Mesenchymal stem cell (in vitro differentiated cells and primary cell): Measurements from ENCODE around the gene CHCHD6.

Experiments used
- DNase-seq: peaks from one replicate; pipeline ENCODE4 v3.0.0-alpha.2; 2013
- H2AFZ ChIP-seq: one replicate; pipeline ENCODE4 v1.6.1; 2013; ENCODE audit warnings: low read depth, mild to moderate bottlenecking, control low read depth, inconsistent platforms, low read length, moderate library complexity
- H2AK5ac ChIP-seq: 2 replicates; pipeline ENCODE4 v1.6.1; 2013; ENCODE audit warnings: low read length, moderate library complexity, mild to moderate bottlenecking, inconsistent platforms; ENCODE audit not compliant: severe bottlenecking
- H2BK120ac ChIP-seq: one replicate; pipeline ENCODE4 v1.6.1; 2013; ENCODE audit warnings: low read depth, mild to moderate bottlenecking, inconsistent platforms, low read length, moderate library complexity
- H2BK12ac ChIP-seq, 2 experiments: one replicate each; pipeline ENCODE4 v1.6.1; 2013; ENCODE audit warnings: inconsistent platforms in 2 of 2, low read length in 2 of 2, mild to moderate bottlenecking in 2 of 2, moderate library complexity in 2 of 2, control low read depth in 1 of 2
- H2BK15ac ChIP-seq: one replicate; pipeline ENCODE4 v1.6.1; 2013; ENCODE audit warnings: mild to moderate bottlenecking, low read depth, inconsistent platforms; ENCODE audit not compliant: poor library complexity, severe bottlenecking
- H2BK5ac ChIP-seq: 2 replicates; pipeline ENCODE4 v1.6.1; 2013; ENCODE audit warnings: low read depth, mild to moderate bottlenecking, low read length, control low read depth, inconsistent platforms; ENCODE audit not compliant: poor library complexity, severe bottlenecking
- H3K14ac ChIP-seq, 2 experiments: one replicate each; pipeline ENCODE4 v1.6.1; 2013; ENCODE audit warnings: inconsistent platforms in 2 of 2, low read length in 2 of 2, control low read depth in 1 of 2, mild to moderate bottlenecking in 1 of 2, moderate library complexity in 1 of 2
- H3K18ac ChIP-seq, 2 experiments: one replicate each; pipeline ENCODE4 v1.6.1; 2013; ENCODE audit warnings: inconsistent platforms in 2 of 2, low read length in 2 of 2, control low read depth in 1 of 2, low read depth in 1 of 2, mild to moderate bottlenecking in 1 of 2
- H3K23ac ChIP-seq, 2 experiments: one replicate each; pipeline ENCODE4 v1.6.1; 2013; ENCODE audit warnings: inconsistent platforms in 2 of 2, low read length in 2 of 2, mild to moderate bottlenecking in 2 of 2, moderate library complexity in 2 of 2, control low read depth in 1 of 2
- H3K27ac ChIP-seq: 2 replicates; pipeline ENCODE4 v1.5.1; 2013; ENCODE audit warnings: mild to moderate bottlenecking, moderate library complexity, low read length, control low read depth, inconsistent platforms; ENCODE audit not compliant: poor library complexity, severe bottlenecking
- H3K27me3 ChIP-seq, 2 experiments: 2 replicates each; pipeline versions ENCODE4 v1.6.1 to v1.7.0; 2013; ENCODE audit warnings: low read length in 2 of 2, mild to moderate bottlenecking in 2 of 2, moderate library complexity in 2 of 2, control low read depth in 1 of 2, inconsistent platforms in 1 of 2; ENCODE audit not compliant: control insufficient read depth in 1 of 2, insufficient read depth in 1 of 2
- H3K36me3 ChIP-seq, 2 experiments: 2 replicates each; pipeline versions ENCODE4 v1.6.1 to v1.7.0; 2013; ENCODE audit warnings: low read length in 2 of 2, control low read depth in 1 of 2, inconsistent platforms in 1 of 2, low read depth in 1 of 2, mild to moderate bottlenecking in 1 of 2; ENCODE audit not compliant: insufficient read depth in 2 of 2, control insufficient read depth in 1 of 2
- H3K4ac ChIP-seq, 2 experiments: one replicate each; pipeline ENCODE4 v1.6.1; 2013; ENCODE audit warnings: inconsistent platforms in 2 of 2, low read length in 2 of 2, mild to moderate bottlenecking in 2 of 2, moderate library complexity in 2 of 2, control low read depth in 1 of 2, low read depth in 1 of 2
- H3K4me1 ChIP-seq: 2 replicates; pipeline ENCODE4 v1.6.1; 2013; ENCODE audit warnings: low read depth, low read length, control low read depth; ENCODE audit not compliant: control insufficient read depth, insufficient read depth
- H3K4me2 ChIP-seq: 2 replicates; pipeline ENCODE4 v1.6.1; 2013; ENCODE audit warnings: low read length, mild to moderate bottlenecking, inconsistent platforms; ENCODE audit not compliant: poor library complexity, severe bottlenecking
- H3K4me3 ChIP-seq, 2 experiments: 2 replicates each; pipeline versions ENCODE4 v1.5.1 to v1.7.0; 2013; ENCODE audit warnings: low read length in 2 of 2, mild to moderate bottlenecking in 2 of 2, control low read depth in 1 of 2, low read depth in 1 of 2; ENCODE audit not compliant: insufficient read depth in 1 of 2
- H3K79me1 ChIP-seq: replicated peaks from 2 replicates; pipeline ENCODE4 v1.6.1; 2013; ENCODE audit warnings: mild to moderate bottlenecking, control low read depth, low read length, inconsistent platforms; ENCODE audit not compliant: poor library complexity, severe bottlenecking
- H3K9ac ChIP-seq: 2 replicates; pipeline ENCODE4 v1.7.0; 2013; ENCODE audit warnings: mild to moderate bottlenecking, low read length, moderate library complexity
- H3K9me3 ChIP-seq: 2 replicates; pipeline ENCODE4 v1.7.0; 2013; ENCODE audit warnings: mild to moderate bottlenecking, low read length; ENCODE audit not compliant: control insufficient read depth
- H4K8ac ChIP-seq: one replicate; pipeline ENCODE4 v1.6.1; 2013; ENCODE audit warnings: inconsistent platforms, mild to moderate bottlenecking, low read length, moderate library complexity
- H4K91ac ChIP-seq: one replicate; pipeline ENCODE4 v1.6.1; 2013; ENCODE audit warnings: mild to moderate bottlenecking, low read length, inconsistent platforms
- WGBS: methylation state at CpG from one replicate; pipeline ENCODE4 v1.1.7; 2013; ENCODE audit warnings: mixed read lengths; 5-methylcytosine and 5-hydroxymethylcytosine counted together

Gene CHCHD6

DNA sequence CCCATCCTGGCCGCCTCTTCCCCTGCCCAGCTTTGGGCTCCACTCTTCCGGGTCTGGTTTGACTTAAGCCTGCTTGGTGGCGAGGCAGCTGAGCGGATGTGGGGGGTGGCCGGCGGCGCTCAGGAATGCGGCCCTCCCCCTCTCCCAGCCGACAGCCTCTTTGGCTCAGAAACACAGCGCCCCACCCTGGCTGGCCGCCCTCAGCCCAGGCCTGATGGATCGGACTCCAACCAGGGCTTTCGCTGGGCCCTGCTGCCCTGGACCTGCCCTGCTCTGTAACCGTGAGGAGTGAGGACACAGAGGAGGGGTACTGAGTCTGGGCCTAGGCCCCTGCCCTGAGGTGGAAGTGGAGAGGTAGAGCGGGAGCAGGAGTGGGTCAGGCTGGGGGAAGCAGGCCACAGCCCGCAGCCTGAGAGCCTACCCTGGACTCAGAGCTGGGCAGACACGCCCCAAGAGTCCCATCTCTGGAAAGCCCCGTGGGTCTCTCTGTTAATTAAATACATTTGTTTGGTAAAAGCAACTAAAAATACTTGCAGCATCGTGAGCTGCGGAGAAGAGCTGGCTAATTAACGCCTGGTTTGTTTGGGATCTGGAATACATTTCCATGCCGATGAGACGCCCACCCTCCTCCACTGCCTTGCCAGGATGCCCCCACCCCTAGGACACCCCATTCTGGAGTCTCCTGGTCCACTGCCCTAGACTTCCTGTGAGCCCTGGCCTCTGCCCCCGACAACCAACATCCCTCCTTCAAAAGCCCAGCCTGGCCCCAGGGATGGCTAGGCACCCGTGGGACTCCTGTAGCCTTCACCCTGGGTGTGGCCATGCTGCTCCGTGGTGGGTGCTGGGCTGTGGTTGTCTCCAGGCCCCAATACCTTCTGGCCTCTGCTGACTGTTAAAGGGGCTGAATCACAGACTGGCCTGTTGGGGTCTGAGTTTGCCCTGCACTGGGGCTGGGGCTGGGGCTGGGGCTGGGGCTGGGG is 298.4 kb downstream of the CHCHD6 start:
- peak; percentile 93 for DNase-seq
- H3K4me1 ChIP-seq = peaks cover 57% of the 10 kb centered on the region
- peak overlapping the region; percentile 54 for H2BK5ac ChIP-seq
- peak overlapping the region; percentile 93 to 99 for H2BK12ac ChIP-seq
- H3K27me3 ChIP-seq = no peaks in the 10 kb centered on the region
- WGBS = 51% methylated on average over 17 of the region's 26 CpGs
- peak overlapping the region; percentile 6 for H2AK5ac ChIP-seq
- H3K18ac ChIP-seq = peak overlapping the region; percentile 95 to 98
- H3K27ac ChIP-seq = peak overlapping the region; percentile 95
- peaks cover 10 to 56% of the 10 kb centered on the region in 2 experiments for H3K36me3 ChIP-seq
- H3K9me3 ChIP-seq = no peaks in the 10 kb centered on the region
- H2AFZ ChIP-seq = no peak overlapping the region
- peak overlapping the region; percentile 99 for H4K91ac ChIP-seq
- H3K4ac ChIP-seq = peak overlapping the region; percentile 97
- H3K4me2 ChIP-seq = peak overlapping the region; percentile 30
- peak overlapping the region; percentile 99 for H4K8ac ChIP-seq
- H2BK120ac ChIP-seq = peak overlapping the region; percentile 94
- H3K23ac ChIP-seq = peak overlapping the region in 1 of 2 experiments; percentile 63
- H3K9ac ChIP-seq = peak overlapping the region; percentile 85
- peaks cover 31% of the 10 kb centered on the region for H3K79me1 ChIP-seq
- H2BK15ac ChIP-seq = peak overlapping the region; percentile 91
- H3K14ac ChIP-seq = peak overlapping the region in 1 of 2 experiments; percentile 95
- H3K4me3 ChIP-seq = peak overlapping the region in 1 of 2 experiments; percentile 50

DNA sequence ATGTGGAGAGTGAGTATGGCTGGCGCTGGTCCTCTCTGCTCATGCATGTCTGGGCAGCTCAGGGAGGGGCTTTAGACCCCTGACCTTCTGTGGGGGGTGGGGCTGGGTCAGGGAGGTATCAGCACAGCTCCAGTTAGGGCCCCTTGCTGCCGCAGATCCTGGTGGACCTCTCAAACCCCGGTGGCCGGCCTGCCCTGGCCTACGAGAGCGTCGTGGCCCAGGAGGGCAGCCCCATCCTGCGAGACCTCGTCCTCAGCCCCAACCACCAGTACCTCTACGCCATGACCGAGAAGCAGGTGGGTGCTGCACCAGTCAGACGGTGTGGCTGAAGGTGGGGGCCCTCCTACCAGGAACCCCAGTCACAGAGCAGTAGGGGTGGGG is 299.1 kb downstream of the CHCHD6 start:
- no peak overlapping the region for H3K23ac ChIP-seq
- no peak overlapping the region for H2AFZ ChIP-seq
- H3K4ac ChIP-seq = peak overlapping the region in 1 of 2 experiments; percentile 70
- peak overlapping the region in 1 of 2 experiments; percentile 76 for H3K14ac ChIP-seq
- peak overlapping the region; percentile 29 for H3K9ac ChIP-seq
- H4K91ac ChIP-seq = peak overlapping the region; percentile 3
- H3K4me3 ChIP-seq = no peak overlapping the region
- H2AK5ac ChIP-seq = peak overlapping the region; percentile 32
- H2BK5ac ChIP-seq = no peak overlapping the region
- peak overlapping the region; percentile 76 for H2BK15ac ChIP-seq
- 96% methylated on average over 12 of the region's 12 CpGs for WGBS
- no peaks in the 10 kb centered on the region for H3K27me3 ChIP-seq
- peak overlapping the region; percentile 57 to 64 for H3K18ac ChIP-seq
- H4K8ac ChIP-seq = peak overlapping the region; percentile 67
- peak overlapping the region; percentile 53 to 88 for H2BK12ac ChIP-seq
- peaks cover 15 to 56% of the 10 kb centered on the region in 2 experiments for H3K36me3 ChIP-seq
- H3K9me3 ChIP-seq = no peaks in the 10 kb centered on the region
- H3K4me2 ChIP-seq = no peak overlapping the region
- H3K27ac ChIP-seq = no peak overlapping the region
- DNase-seq = no peak
- H2BK120ac ChIP-seq = peak overlapping the region; percentile 91
- H3K4me1 ChIP-seq = peaks cover 54% of the 10 kb centered on the region
- peaks cover 32% of the 10 kb centered on the region for H3K79me1 ChIP-seq

DNA sequence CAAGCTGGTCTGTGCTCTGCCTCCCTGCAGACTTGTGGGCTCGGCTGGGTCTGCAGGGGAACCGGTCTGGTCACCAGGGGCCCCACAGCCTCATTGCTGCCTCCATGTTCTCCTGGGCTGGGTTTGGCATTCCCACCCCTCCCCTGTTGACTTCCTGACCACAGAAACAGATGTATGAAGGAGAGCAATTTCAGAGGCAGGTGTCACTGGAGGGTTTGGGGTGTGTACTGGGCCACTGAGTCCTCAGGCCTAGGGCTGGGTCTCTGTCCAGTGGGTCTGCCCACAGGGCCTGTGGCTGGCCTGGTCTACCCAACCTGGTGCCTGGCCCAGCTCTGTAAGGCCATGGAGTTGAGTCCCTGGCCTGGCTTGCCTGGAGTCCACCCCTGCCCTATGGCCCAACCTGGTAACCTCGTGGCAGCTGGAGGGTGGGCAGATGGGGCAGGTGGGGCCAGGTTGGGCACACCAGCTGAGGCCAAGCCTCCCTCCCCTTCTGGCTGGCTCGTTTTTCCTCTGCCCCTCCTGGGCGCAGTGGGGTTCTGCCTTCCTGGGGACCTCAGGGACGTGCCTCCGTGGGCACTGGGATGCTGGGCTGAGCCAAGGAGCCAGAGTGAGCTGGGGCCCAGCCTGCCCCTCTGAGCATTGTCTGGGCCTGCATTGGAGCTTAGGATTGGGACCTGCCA is 299.7 kb downstream of the CHCHD6 start:
- H4K8ac ChIP-seq = peak overlapping the region; percentile 67
- H3K4me2 ChIP-seq = no peak overlapping the region
- H3K27me3 ChIP-seq = no peaks in the 10 kb centered on the region
- H3K4me1 ChIP-seq = peaks cover 54% of the 10 kb centered on the region
- no peak overlapping the region for H3K27ac ChIP-seq
- peak overlapping the region; percentile 32 for H2AK5ac ChIP-seq
- H3K4ac ChIP-seq = peak overlapping the region in 1 of 2 experiments; percentile 70
- peaks cover 36% of the 10 kb centered on the region for H3K79me1 ChIP-seq
- peak overlapping the region; percentile 57 to 64 for H3K18ac ChIP-seq
- H3K9me3 ChIP-seq = no peaks in the 10 kb centered on the region
- no peak overlapping the region for H2BK5ac ChIP-seq
- no peak overlapping the region for H3K4me3 ChIP-seq
- WGBS = 96% methylated on average over 7 of the region's 7 CpGs
- peak overlapping the region; percentile 86 for H4K91ac ChIP-seq
- H3K14ac ChIP-seq = no peak overlapping the region
- H2BK120ac ChIP-seq = no peak overlapping the region
- no peak overlapping the region for H3K23ac ChIP-seq
- H2AFZ ChIP-seq = no peak overlapping the region
- no peak for DNase-seq
- peak overlapping the region in 1 of 2 experiments; percentile 88 for H2BK12ac ChIP-seq
- H3K36me3 ChIP-seq = peaks cover 17 to 56% of the 10 kb centered on the region in 2 experiments
- H2BK15ac ChIP-seq = no peak overlapping the region
- peak overlapping the region; percentile 29 for H3K9ac ChIP-seq
